H1 (cell line): ENCODE results near the gene CD48.

ENCODE experiments used
- CBX8 ChIP-seq: fragments of 300-800, 300-1000 bp; sonication (generic); IDR thresholded peaks from 2 replicates; pipeline ENCODE4 v1.7.1; 2016; ENCODE audit warnings: low read depth, low read length, borderline replicate concordance
- KDM5A ChIP-seq: fragments of 200-600 bp; IDR thresholded peaks from 2 replicates; pipeline ENCODE4 v1.7.1; 2012; ENCODE audit warnings: mild to moderate bottlenecking, low read length, inconsistent platforms, mixed read lengths
- MAFK ChIP-seq: IDR thresholded peaks from 2 replicates; pipeline ENCODE4 v1.6.1; 2012; ENCODE audit warnings: low read depth, mild to moderate bottlenecking, improper control_type of control experiment, low read length
- POLR2A ChIP-seq, 2 experiments: IDR thresholded peaks; 1 replicate in 1 of 2; 2 replicates in 1 of 2; pipeline ENCODE4 v1.6.1; 2011; ENCODE audit warnings: low read depth in 2 of 2, low read length in 2 of 2, mild to moderate bottlenecking in 2 of 2; ENCODE audit errors: control extremely low read depth in 1 of 2
- POLR2AphosphoS5 ChIP-seq: IDR thresholded peaks from 2 replicates; pipeline ENCODE4 v1.6.1; 2011; ENCODE audit warnings: low read depth, low read length
- RFX5 ChIP-seq: IDR thresholded peaks from 2 replicates; pipeline ENCODE4 v1.6.1; 2011; ENCODE audit warnings: low read depth, low read length, improper control_type of control experiment, borderline replicate concordance
- SP2 ChIP-seq: IDR thresholded peaks from 2 replicates; pipeline ENCODE4 v1.6.1; 2012; ENCODE audit warnings: mild to moderate bottlenecking, low read length, inconsistent platforms
- TF ChIP-seq, protein P1 (sequence below), 3 experiments: IDR thresholded peaks; 1 replicate in 2 of 3; 2 replicates in 1 of 3; pipeline versions ENCODE4 v1.5.1 to v1.6.1; 2011; ENCODE audit warnings: low read length in 3 of 3, mild to moderate bottlenecking in 3 of 3, inconsistent platforms in 2 of 3, low read depth in 1 of 3, moderate library complexity in 1 of 3; ENCODE audit not compliant: insufficient read depth in 1 of 3; ENCODE audit errors: control extremely low read depth in 1 of 3

DNA sequence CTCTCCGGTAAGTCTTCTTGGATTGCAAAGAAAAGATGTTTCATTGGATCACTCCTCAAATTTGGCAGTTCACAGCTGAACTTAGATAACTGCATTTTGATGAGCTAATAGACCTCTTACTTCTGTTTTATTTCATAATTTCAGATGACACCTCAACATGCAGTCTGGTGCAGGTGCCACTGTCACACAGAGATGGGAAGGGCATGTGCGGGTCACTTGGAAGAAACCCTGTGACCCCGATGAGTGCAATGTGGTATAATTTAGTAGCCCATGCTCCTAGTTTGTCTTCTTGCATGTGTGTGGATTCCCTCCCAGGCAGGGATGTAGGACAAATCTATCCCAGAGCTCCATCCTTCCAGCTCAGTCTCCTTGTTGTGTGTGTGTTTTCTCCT is 64.3 kb downstream of the CD48 start:
- TF ChIP-seq RFX5 (no peak), POLR2A (IDR thresholded peaks at IDR 0.05; ENCODE audit: control extremely low read depth in 1 of 2, low read depth in 2 of 2, low read length in 2 of 2) (no peak), MAFK (no peak), KDM5A (no peak), CBX8 (no peak), SP2 (no peak), POLR2AphosphoS5 (no peak)
- TF ChIP-seq, protein P1, sequence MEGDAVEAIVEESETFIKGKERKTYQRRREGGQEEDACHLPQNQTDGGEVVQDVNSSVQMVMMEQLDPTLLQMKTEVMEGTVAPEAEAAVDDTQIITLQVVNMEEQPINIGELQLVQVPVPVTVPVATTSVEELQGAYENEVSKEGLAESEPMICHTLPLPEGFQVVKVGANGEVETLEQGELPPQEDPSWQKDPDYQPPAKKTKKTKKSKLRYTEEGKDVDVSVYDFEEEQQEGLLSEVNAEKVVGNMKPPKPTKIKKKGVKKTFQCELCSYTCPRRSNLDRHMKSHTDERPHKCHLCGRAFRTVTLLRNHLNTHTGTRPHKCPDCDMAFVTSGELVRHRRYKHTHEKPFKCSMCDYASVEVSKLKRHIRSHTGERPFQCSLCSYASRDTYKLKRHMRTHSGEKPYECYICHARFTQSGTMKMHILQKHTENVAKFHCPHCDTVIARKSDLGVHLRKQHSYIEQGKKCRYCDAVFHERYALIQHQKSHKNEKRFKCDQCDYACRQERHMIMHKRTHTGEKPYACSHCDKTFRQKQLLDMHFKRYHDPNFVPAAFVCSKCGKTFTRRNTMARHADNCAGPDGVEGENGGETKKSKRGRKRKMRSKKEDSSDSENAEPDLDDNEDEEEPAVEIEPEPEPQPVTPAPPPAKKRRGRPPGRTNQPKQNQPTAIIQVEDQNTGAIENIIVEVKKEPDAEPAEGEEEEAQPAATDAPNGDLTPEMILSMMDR (IDR thresholded peaks at IDR 0.05; ENCODE audit: control extremely low read depth in 1 of 3, insufficient read depth in 1 of 3, low read depth in 1 of 3, low read length in 3 of 3), result no peak
